H1 (cell line): ENCODE measurements around the gene NEU3. TPM values are rescaled to one million over a fixed set of nuclear protein-coding genes. Genes with fewer than 3 reads are reported as not detected.
"Not testable (repeated sequence)": the region's sequence is repeated elsewhere in the genome, so short reads cannot be mapped to it uniquely, and the experiment has no call there.

Source experiments
- CTCF ChIA-PET: fragments of 300-600 bp; sonication (Branson Sonifier 250); formaldehyde crosslinking; loops from one replicate; lab custom pipeline; 2021; ENCODE audit not compliant: partially characterized antibody; lab: Charles Lee
- POLR2A ChIA-PET: fragments of 300-600 bp; sonication (Branson Sonifier 250); formaldehyde crosslinking; loops from one replicate; lab custom pipeline; 2021; ENCODE audit warnings: inconsistent platforms; ENCODE audit not compliant: partially characterized antibody; lab: Charles Lee
- DNase-seq, 2 experiments: peaks; one replicate each; pipeline versions ENCODE4 v3.0.0 to v3.0.0-alpha.2; 2010 to 2022; ENCODE audit warnings: low spot score in 2 of 2, low read depth in 1 of 2, mixed read lengths in 1 of 2
- FAIRE-seq: peaks from 2 replicates; lab custom pipeline; 2011; peaks lifted over from hg19 to GRCh38; lab: Jason Lieb, UNC
- H2AFZ ChIP-seq: 2 replicates; pipeline ENCODE4 v1.8.1; 2012; ENCODE audit warnings: low read length, inconsistent platforms
- H2AK5ac ChIP-seq: 2 replicates; pipeline ENCODE4 v1.6.1; 2013; ENCODE audit warnings: low read depth, low read length
- H2BK120ac ChIP-seq: replicated peaks from 2 replicates; pipeline ENCODE3; 2013; ENCODE audit warnings: low read depth, low read length, inconsistent platforms
- H2BK12ac ChIP-seq: 2 replicates; pipeline ENCODE4 v1.6.1; 2013; ENCODE audit warnings: low read depth, low read length
- H2BK15ac ChIP-seq: 2 replicates; pipeline ENCODE4 v1.6.1; 2013; ENCODE audit warnings: low read length
- H2BK20ac ChIP-seq: 2 replicates; pipeline ENCODE4 v1.6.1; 2013; ENCODE audit warnings: low read length
- H2BK5ac ChIP-seq: 2 replicates; pipeline ENCODE4 v1.6.1; 2013; ENCODE audit warnings: low read depth, low read length
- H3K14ac ChIP-seq: 2 replicates; pipeline ENCODE4 v1.6.1; 2013; ENCODE audit warnings: inconsistent platforms; ENCODE audit not compliant: insufficient read length
- H3K18ac ChIP-seq: 2 replicates; pipeline ENCODE4 v1.6.1; 2013; ENCODE audit warnings: low read length; ENCODE audit errors: extremely low read depth
- H3K23ac ChIP-seq: 2 replicates; pipeline ENCODE4 v1.6.1; 2013; ENCODE audit warnings: inconsistent platforms; ENCODE audit not compliant: insufficient read length
- H3K23me2 ChIP-seq: 2 replicates; pipeline ENCODE4 v1.6.1; 2013; ENCODE audit warnings: low read depth, low read length
- H3K27ac ChIP-seq: 2 replicates; pipeline ENCODE4 v1.6.1; 2011; ENCODE audit warnings: low read depth, low read length, inconsistent platforms
- H3K27me3 ChIP-seq, 4 experiments: replicated peaks in 1 of 4; 1 replicate in 1 of 4; 2 replicates in 3 of 4; pipeline versions ENCODE4 v1.6.1 to v1.8.1; 2011 to 2013; ENCODE audit warnings: low read length in 3 of 4, mild to moderate bottlenecking in 3 of 4, inconsistent platforms in 2 of 4, mixed read lengths in 2 of 4, moderate library complexity in 1 of 4; ENCODE audit not compliant: control insufficient read depth in 3 of 4, insufficient read depth in 3 of 4; ENCODE audit errors: extremely low read depth in 1 of 4
- H3K36me3 ChIP-seq, 4 experiments: 2 replicates each; pipeline versions ENCODE4 v1.6.1 to v1.8.1; 2011 to 2013; ENCODE audit warnings: mild to moderate bottlenecking in 4 of 4, low read length in 3 of 4, moderate library complexity in 2 of 4, control low read depth in 1 of 4, inconsistent platforms in 1 of 4; ENCODE audit not compliant: insufficient read depth in 4 of 4, control insufficient read depth in 2 of 4
- H3K4ac ChIP-seq: replicated peaks from 2 replicates; pipeline ENCODE3; 2013; ENCODE audit warnings: low read length, low read depth, mixed read lengths, inconsistent platforms; ENCODE audit not compliant: insufficient read length
- H3K4me1 ChIP-seq, 4 experiments: replicated peaks in 1 of 4; 1 replicate in 1 of 4; 2 replicates in 3 of 4; pipeline versions ENCODE4 v1.6.1 to v1.8.1; 2011 to 2013; ENCODE audit warnings: low read length in 3 of 4, inconsistent platforms in 2 of 4, mixed read lengths in 1 of 4; ENCODE audit not compliant: insufficient read depth in 4 of 4, control insufficient read depth in 3 of 4
- H3K4me2 ChIP-seq, 2 experiments: 2 replicates each; pipeline versions ENCODE4 v1.6.1 to v1.8.1; 2011 to 2013; ENCODE audit warnings: low read depth in 2 of 2, low read length in 2 of 2, control low read depth in 1 of 2, inconsistent platforms in 1 of 2, mild to moderate bottlenecking in 1 of 2; ENCODE audit not compliant: insufficient read depth in 1 of 2
- H3K4me3 ChIP-seq, 4 experiments: fragments of 200-600, 300-600 bp in 1 of 4; sonication (generic), shearing (Covaris generic), sonication (Bioruptor Twin) in 1 of 4; 2 replicates each; pipeline versions ENCODE4 v1.5.1 to v1.8.1; 2011 to 2016; ENCODE audit warnings: low read length in 4 of 4, low read depth in 3 of 4, control low read depth in 2 of 4, inconsistent platforms in 2 of 4, mild to moderate bottlenecking in 2 of 4, mixed read lengths in 1 of 4, moderate library complexity in 1 of 4; ENCODE audit not compliant: insufficient read depth in 2 of 4; ENCODE audit errors: extremely low read depth in 1 of 4
- H3K56ac ChIP-seq: replicated peaks from 2 replicates; pipeline ENCODE3; 2013; ENCODE audit warnings: low read depth, mild to moderate bottlenecking, mixed read lengths, low read length, inconsistent platforms; ENCODE audit not compliant: insufficient read length
- H3K79me1 ChIP-seq: 2 replicates; pipeline ENCODE4 v1.6.1; 2013; ENCODE audit warnings: low read depth, low read length, control low read depth
- H3K79me2 ChIP-seq, 2 experiments: 2 replicates each; pipeline versions ENCODE4 v1.6.1 to v1.8.1; 2012 to 2013; ENCODE audit warnings: low read length in 2 of 2, mild to moderate bottlenecking in 2 of 2, inconsistent platforms in 1 of 2; ENCODE audit not compliant: insufficient read depth in 2 of 2, control insufficient read depth in 1 of 2
- H3K9ac ChIP-seq, 4 experiments: replicated peaks in 1 of 4; 1 replicate in 1 of 4; 2 replicates in 3 of 4; pipeline versions ENCODE4 v1.6.1 to v1.8.1; 2011 to 2013; ENCODE audit warnings: low read depth in 3 of 4, low read length in 3 of 4, control low read depth in 2 of 4, mild to moderate bottlenecking in 2 of 4, moderate library complexity in 2 of 4, inconsistent platforms in 1 of 4; ENCODE audit errors: extremely low read depth in 1 of 4
- H3K9me3 ChIP-seq, 2 experiments: 2 replicates each; pipeline versions ENCODE4 v1.6.1 to v1.8.1; 2012 to 2013; ENCODE audit warnings: mild to moderate bottlenecking in 2 of 2, moderate library complexity in 2 of 2, control low read depth in 1 of 2, inconsistent platforms in 1 of 2, low read depth in 1 of 2, low read length in 1 of 2, mixed read lengths in 1 of 2; ENCODE audit not compliant: insufficient read depth in 2 of 2
- H4K20me1 ChIP-seq, 2 experiments: replicated peaks in 1 of 2; 2 replicates each; pipeline versions ENCODE3 to v1.8.1; 2011 to 2013; ENCODE audit warnings: inconsistent platforms in 2 of 2, low read length in 2 of 2, mild to moderate bottlenecking in 1 of 2; ENCODE audit not compliant: insufficient read depth in 2 of 2, control insufficient read depth in 1 of 2
- H4K5ac ChIP-seq: 2 replicates; pipeline ENCODE4 v1.6.1; 2013; ENCODE audit warnings: low read length, low read depth, mixed read lengths, inconsistent platforms; ENCODE audit not compliant: insufficient read length
- H4K8ac ChIP-seq: 2 replicates; pipeline ENCODE4 v1.8.0; 2013; ENCODE audit warnings: mild to moderate bottlenecking, moderate library complexity, low read length, inconsistent platforms; ENCODE audit not compliant: insufficient read depth; ENCODE audit errors: extremely low read depth
- H4K91ac ChIP-seq: replicated peaks from 2 replicates; pipeline ENCODE3; 2013; ENCODE audit warnings: low read length, mixed read lengths, inconsistent platforms; ENCODE audit not compliant: insufficient read length
- WGBS, 2 experiments: shearing (Covaris generic) in 1 of 2; methylation state at CpG; one replicate each; pipeline versions ENCODE4 v1.1.6 to v1.1.7; 2013 to 2015; ENCODE audit warnings: low lambda C conversion rate in 2 of 2, mixed read lengths in 2 of 2, inconsistent platforms in 1 of 2, low coverage in 1 of 2, missing lambda C conversion rate in 1 of 2; ENCODE audit not compliant: insufficient replicate concordance in 2 of 2, insufficient coverage in 1 of 2, insufficient read length in 1 of 2; ENCODE audit errors: extremely low coverage in 1 of 2, missing lambda C conversion rate in 1 of 2; 5-methylcytosine and 5-hydroxymethylcytosine counted together
- polyA plus RNA-seq, 7 experiments: library from polyadenylated mRNA; depleted of rRNA in 3 of 7; stranded (reverse) in 5 of 7; unstranded in 2 of 7; fragments of >200 nt in 5 of 7; fragments of 200-250 nt in 2 of 7; gene quantifications; 1 replicate in 5 of 7; 2 replicates in 1 of 7; 4 replicates in 1 of 7; pipeline versions ENCODE4 v1.2.1 to v1.2.3, GENCODE V29; 2011 to 2013; ENCODE audit warnings: missing spikeins in 2 of 7, mixed read lengths in 2 of 7
- total RNA-seq: library from RNA; stranded (reverse); fragmentation: NEBNext Ultra II Directional; extraction: Animal tissue kit (Norgen Biotek cat#: 25700); gene quantifications from 2 replicates; pipeline ENCODE4 v1.2.1, GENCODE V29; 2021

The NEU3 gene
- total and polyA plus RNA-seq, 2 of the 8 experiments (the other 6 are each of a cell fraction or from before 2014, with no cell fraction given), result 8.9 to 15.6 TPM

GRCh38 chr11:75046668-75047067, 57.9 kb downstream of the NEU3 start:
- H3K27ac ChIP-seq, H4K20me1 ChIP-seq, H3K9me3 ChIP-seq, H3K56ac ChIP-seq, H3K27me3 ChIP-seq, H3K4me1 ChIP-seq, H3K4ac ChIP-seq, H2AK5ac ChIP-seq, H3K79me2 ChIP-seq, H2BK5ac ChIP-seq, H4K5ac ChIP-seq, H2BK12ac ChIP-seq, H4K91ac ChIP-seq, H2BK120ac ChIP-seq, H3K79me1 ChIP-seq, FAIRE-seq, H4K8ac ChIP-seq, H2BK20ac ChIP-seq, H3K23me2 ChIP-seq, POLR2A ChIA-PET, H3K18ac ChIP-seq, H2AFZ ChIP-seq, H3K14ac ChIP-seq, H3K4me3 ChIP-seq, H3K23ac ChIP-seq, H2BK15ac ChIP-seq, H3K9ac ChIP-seq, H3K4me2 ChIP-seq, H3K36me3 ChIP-seq: not testable (repeated sequence)
- peak in 1 of 2 experiments; percentile 39 for DNase-seq
- CTCF ChIA-PET, result interaction anchor here (0.6 to 2.9 kb wide), 5 partner anchors 10 to 196 kb away, joined by 3 to 18 read pairs (median 3); no protein-coding TSS in a partner anchor
- 79% methylated on average over 5 of the region's 5 CpGs; no CpG with 5 or more reads in 1 of the 2 experiments for WGBS, 2 experiments
